ENCODE measurements around the gene MYO1A.

Gene MYO1A

DNA sequence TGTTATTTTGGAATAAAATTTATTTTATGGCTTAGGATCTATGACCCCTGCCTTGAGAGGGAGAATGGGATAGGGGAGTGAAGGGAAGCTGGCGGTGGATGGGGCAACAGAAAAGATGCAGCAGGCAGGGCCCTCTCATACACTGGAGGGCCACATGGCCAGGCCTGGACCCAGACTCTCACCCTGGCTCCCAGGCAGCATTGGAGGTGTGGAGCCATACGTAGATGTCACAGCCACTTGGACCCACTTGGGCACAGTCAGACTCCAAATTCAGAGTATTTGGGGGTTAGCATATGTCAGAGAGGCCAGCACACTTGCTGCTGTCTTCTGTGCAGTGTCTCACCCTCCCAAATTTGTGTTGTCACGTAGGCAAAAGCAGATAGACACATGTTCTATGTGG, 45.5 kb upstream of the MYO1A start:
- no peaks in the 10 kb centered on the region for H3K27me3 ChIP-seq
- H3K4me1 ChIP-seq = peaks cover 6% of the 10 kb centered on the region
- TF ChIP-seq, protein P1, sequence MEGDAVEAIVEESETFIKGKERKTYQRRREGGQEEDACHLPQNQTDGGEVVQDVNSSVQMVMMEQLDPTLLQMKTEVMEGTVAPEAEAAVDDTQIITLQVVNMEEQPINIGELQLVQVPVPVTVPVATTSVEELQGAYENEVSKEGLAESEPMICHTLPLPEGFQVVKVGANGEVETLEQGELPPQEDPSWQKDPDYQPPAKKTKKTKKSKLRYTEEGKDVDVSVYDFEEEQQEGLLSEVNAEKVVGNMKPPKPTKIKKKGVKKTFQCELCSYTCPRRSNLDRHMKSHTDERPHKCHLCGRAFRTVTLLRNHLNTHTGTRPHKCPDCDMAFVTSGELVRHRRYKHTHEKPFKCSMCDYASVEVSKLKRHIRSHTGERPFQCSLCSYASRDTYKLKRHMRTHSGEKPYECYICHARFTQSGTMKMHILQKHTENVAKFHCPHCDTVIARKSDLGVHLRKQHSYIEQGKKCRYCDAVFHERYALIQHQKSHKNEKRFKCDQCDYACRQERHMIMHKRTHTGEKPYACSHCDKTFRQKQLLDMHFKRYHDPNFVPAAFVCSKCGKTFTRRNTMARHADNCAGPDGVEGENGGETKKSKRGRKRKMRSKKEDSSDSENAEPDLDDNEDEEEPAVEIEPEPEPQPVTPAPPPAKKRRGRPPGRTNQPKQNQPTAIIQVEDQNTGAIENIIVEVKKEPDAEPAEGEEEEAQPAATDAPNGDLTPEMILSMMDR (IDR thresholded peaks at IDR 0.05; ENCODE audit: low read depth, low read length) = no peak
- no peaks in the 10 kb centered on the region for H3K9me3 ChIP-seq
- H3K36me3 ChIP-seq = peaks cover 25% of the 10 kb centered on the region
- no peak overlapping the region for H3K4me3 ChIP-seq (ENCODE audit: low read depth, low read length)
- no peak for DNase-seq

DNA sequence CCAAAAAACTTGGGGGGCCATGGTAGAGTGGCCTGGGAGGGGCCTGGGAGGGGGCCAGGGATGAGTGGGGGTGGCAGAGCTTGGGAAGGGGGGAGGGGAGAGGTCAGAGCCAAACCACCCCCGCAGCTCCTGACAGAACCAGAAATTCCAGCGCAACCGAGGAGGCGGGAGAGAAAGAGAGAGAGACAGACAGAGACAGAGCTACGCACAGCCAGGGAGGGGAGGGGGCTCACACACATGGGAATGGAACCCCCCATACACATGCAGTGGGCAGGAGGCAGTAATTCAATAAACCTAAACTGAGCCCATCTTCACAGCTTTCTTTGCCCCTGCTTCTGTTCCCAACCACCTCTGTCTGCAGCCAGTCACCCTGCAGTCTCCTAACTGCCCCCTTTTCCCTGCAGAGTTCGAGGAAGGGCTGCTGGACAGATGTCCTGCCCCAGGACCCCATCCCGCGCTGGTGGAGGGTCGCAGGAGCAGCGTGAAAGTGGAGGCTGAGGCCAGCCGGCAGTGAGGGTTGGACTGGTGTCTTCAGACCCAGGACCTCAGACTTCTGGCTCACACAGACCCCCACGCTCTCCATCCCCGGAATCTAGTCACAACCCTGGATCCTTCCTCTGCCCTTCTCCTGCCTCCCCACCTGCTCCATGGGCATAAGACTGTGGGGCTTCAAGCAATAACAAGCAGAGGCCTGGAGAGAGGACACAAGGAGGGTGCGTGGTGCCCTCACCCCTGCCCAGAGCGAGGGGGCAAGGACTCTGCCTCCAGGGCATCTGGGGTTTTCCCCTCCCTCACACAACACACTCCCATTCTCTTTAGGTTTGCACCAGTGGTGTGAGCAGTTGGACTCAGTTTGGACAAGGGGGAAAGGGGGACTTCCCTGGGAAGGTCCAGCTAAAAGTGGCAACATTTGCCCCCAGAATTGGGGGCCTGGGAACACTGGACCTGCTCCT, 44.6 kb upstream of the MYO1A start:
- peaks cover 6% of the 10 kb centered on the region for H3K4me1 ChIP-seq
- no peaks in the 10 kb centered on the region for H3K9me3 ChIP-seq
- H3K27me3 ChIP-seq = no peaks in the 10 kb centered on the region
- no peak overlapping the region for H3K4me3 ChIP-seq (ENCODE audit: low read depth, low read length)
- TF ChIP-seq, protein P1 (IDR thresholded peaks at IDR 0.05; ENCODE audit: low read depth, low read length) = no peak
- no peak for DNase-seq
- peaks cover 25% of the 10 kb centered on the region for H3K36me3 ChIP-seq

DNA sequence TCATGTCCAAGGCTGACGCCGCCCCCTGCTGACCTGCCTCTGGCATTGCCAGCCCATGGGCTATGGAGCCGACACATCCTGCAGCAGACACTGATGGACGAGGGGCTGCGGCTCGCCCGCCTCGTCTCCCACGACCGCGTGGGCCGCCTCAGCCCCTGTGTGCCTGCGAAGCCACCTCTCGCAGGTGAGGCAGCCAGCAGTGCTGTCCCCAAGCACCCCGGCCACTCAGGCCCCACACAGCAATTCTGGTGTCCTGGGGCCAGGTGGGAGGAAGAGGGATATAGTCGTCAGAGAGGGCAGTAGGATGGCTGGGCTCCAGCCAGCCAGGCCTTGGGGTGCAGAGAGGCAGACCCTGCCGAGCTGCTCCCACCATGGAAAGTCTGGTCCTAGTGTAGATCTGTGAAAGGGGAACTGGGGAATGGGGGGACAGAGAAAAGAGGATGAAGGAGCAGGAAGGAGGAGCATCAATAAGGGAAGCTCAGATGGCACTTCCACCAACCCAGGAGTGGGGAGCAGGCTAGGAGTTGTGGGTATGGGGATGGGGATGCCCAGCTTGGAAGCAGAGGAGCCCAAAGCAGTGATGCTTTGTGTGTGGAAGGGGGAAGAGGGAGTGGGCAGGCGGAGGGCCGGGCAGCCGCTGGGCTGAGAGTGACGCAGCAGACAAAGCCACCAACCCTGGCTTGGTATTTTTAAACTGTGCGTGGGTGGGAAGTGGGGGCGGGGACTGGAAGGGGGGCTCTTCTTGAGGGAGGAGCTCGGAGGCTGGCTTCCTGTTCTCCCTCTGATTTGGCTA, 43.7 kb upstream of the MYO1A start:
- H3K4me1 ChIP-seq = peaks cover 6% of the 10 kb centered on the region
- TF ChIP-seq, protein P1 (IDR thresholded peaks at IDR 0.05; ENCODE audit: low read depth, low read length) = peak; percentile 74
- no peaks in the 10 kb centered on the region for H3K9me3 ChIP-seq
- no peaks in the 10 kb centered on the region for H3K27me3 ChIP-seq
- peak overlapping the region; percentile 29 for H3K4me3 ChIP-seq (ENCODE audit: low read depth, low read length)
- H3K36me3 ChIP-seq = peaks cover 25% of the 10 kb centered on the region
- DNase-seq = peak; percentile 76

DNA sequence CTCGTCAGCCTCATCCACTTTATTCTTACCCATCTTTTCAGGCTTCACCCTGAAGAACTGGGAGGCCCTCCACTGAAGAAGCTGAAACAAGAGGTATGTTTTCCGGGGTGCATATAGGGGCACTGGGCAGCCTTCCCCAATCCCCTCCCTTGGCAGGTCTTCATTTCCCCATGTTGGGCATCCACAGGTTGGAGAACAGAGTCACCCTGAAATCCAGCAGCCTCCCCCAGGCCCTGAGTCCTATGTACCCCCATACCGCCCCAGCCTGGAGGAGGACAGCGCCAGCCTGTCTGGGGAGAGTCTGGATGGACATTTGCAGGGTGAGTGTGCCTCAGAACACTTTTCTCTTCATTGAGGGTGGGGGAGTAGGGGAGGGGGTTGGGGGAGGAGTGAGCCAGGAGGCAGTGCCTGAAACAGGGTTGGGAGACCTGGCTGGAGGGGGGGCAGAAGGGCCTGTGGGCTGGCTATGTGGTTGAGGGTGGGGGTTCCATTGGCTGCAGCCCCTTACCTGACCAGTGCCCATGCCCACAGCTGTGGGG, 43.0 kb upstream of the MYO1A start:
- peaks cover 9% of the 10 kb centered on the region for H3K4me1 ChIP-seq
- H3K36me3 ChIP-seq = peaks cover 25% of the 10 kb centered on the region
- no peak overlapping the region for H3K4me3 ChIP-seq (ENCODE audit: low read depth, low read length)
- H3K27me3 ChIP-seq = no peaks in the 10 kb centered on the region
- no peak for DNase-seq
- TF ChIP-seq, protein P1 (IDR thresholded peaks at IDR 0.05; ENCODE audit: low read depth, low read length) = no peak
- no peaks in the 10 kb centered on the region for H3K9me3 ChIP-seq

DNA sequence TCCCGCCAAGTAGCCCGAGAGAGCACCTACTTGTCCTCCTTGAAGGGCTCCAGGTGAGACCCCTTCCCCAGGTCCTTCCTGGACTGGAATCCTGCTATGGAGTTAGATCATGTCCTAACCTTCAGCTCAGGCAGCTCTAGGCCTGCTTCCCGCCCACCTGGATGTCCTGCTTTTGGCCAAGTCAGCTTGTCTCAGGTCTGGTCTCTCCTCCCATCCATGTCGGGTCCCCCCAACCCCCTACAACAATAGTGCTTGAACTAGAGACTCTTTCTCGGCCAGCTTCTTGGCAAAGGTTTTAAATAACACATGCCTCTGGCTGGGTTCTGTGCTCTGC, 42.6 kb upstream of the MYO1A start:
- peaks cover 11% of the 10 kb centered on the region for H3K4me1 ChIP-seq
- peaks cover 25% of the 10 kb centered on the region for H3K36me3 ChIP-seq
- H3K27me3 ChIP-seq = no peaks in the 10 kb centered on the region
- no peak for DNase-seq
- H3K9me3 ChIP-seq = no peaks in the 10 kb centered on the region
- no peak overlapping the region for H3K4me3 ChIP-seq (ENCODE audit: low read depth, low read length)
- TF ChIP-seq, protein P1 (IDR thresholded peaks at IDR 0.05; ENCODE audit: low read depth, low read length) = no peak
